K562 (cell line): ENCODE measurements around the gene PRKAG1. TPM values are rescaled to one million over a fixed set of nuclear protein-coding genes. Genes with fewer than 3 reads are reported as not detected.

Source experiments
- ATAC-seq: fragments of 200-7000 bp; cut with Tn5 transposase; 3 replicates; pipeline ENCODE4 v1.9.1; 2020; ENCODE audit warnings: moderate library complexity
- BruUV-seq: library from RNA; stranded (reverse); fragments of 400-500 nt; replicated peaks from 2 replicates; lab custom pipeline; 2021; lab: Mats Ljungman, UMichigan
- CTCF ChIA-PET: fragments of 300-600 bp; formaldehyde crosslinking; extraction: SDS; loops from one replicate; lab custom pipeline; 2021; ENCODE audit warnings: low intra/inter-chr PET ratio; lab: Yijun Ruan, JAX
- POLR2A ChIA-PET: fragments of 300-600, 350-650 bp; sonication (Branson Sonifier 250); formaldehyde crosslinking; extraction: SDS; loops from one replicate; lab custom pipeline; 2021; ENCODE audit warnings: antibody characterized with exemption, inconsistent platforms; lab: Yijun Ruan, JAX
- DNase-seq, 4 experiments: peaks; one replicate each; pipeline versions ENCODE4 v3.0.0 to v3.0.0-alpha.2; 2011 to 2018; ENCODE audit warnings: low spot score in 3 of 4, mixed read lengths in 3 of 4; ENCODE audit errors: extremely low read depth in 1 of 4
- FAIRE-seq: peaks from 2 replicates; lab custom pipeline; 2011; peaks lifted over from hg19 to GRCh38; lab: Jason Lieb, UNC
- H2AFZ ChIP-seq: 2 replicates; pipeline ENCODE4 v1.6.0; 2011; ENCODE audit warnings: low read depth, low read length, control low read depth, inconsistent platforms
- H3K27ac ChIP-seq: fragments of 200-600 bp; 3 replicates; pipeline ENCODE4 v1.8.0; 2011; ENCODE audit warnings: low read depth, mild to moderate bottlenecking, control low read depth, inconsistent platforms, low read length, moderate library complexity, mixed read lengths; ENCODE audit errors: extremely low read depth
- H3K27me3 ChIP-seq, 2 experiments: fragments of 300-600 bp in 1 of 2; 2 replicates in 1 of 2; 3 replicates in 1 of 2; pipeline versions ENCODE4 v1.6.0 to v1.8.0; 2011; ENCODE audit warnings: inconsistent platforms in 2 of 2, low read length in 2 of 2, mild to moderate bottlenecking in 1 of 2, mixed read lengths in 1 of 2, moderate library complexity in 1 of 2; ENCODE audit not compliant: control insufficient read depth in 2 of 2, insufficient read depth in 2 of 2
- H3K36me3 ChIP-seq: fragments of 300-600 bp; 3 replicates; pipeline ENCODE4 v1.8.0; 2011; ENCODE audit warnings: mild to moderate bottlenecking, low read length, inconsistent platforms; ENCODE audit not compliant: control insufficient read depth, insufficient read depth
- H3K4me1 ChIP-seq, 2 experiments: fragments of 200-600 bp in 1 of 2; replicated peaks in 1 of 2; 2 replicates in 1 of 2; 3 replicates in 1 of 2; pipeline versions ENCODE4 v1.5.1 to v1.8.0; 2011; ENCODE audit warnings: inconsistent platforms in 2 of 2, low read length in 2 of 2, mild to moderate bottlenecking in 1 of 2, mixed read lengths in 1 of 2, moderate library complexity in 1 of 2; ENCODE audit not compliant: control insufficient read depth in 2 of 2, insufficient read depth in 2 of 2
- H3K4me2 ChIP-seq: 2 replicates; pipeline ENCODE4 v1.6.1; 2011; ENCODE audit warnings: low read length, control low read depth, inconsistent platforms, mixed read lengths; ENCODE audit not compliant: insufficient read depth
- H3K4me3 ChIP-seq: fragments of 200-600 bp; sonication (generic), shearing (Covaris generic); 2 replicates; pipeline ENCODE4 v1.5.1; 2016; ENCODE audit warnings: control low read depth, inconsistent platforms
- H3K79me2 ChIP-seq: fragments of 200-600 bp; 3 replicates; pipeline ENCODE4 v1.8.0; 2011; ENCODE audit warnings: low read length, inconsistent platforms; ENCODE audit not compliant: control insufficient read depth, insufficient read depth
- H3K9ac ChIP-seq, 2 experiments: 2 replicates each; pipeline versions ENCODE4 v1.6.0 to v1.6.1; 2011; ENCODE audit warnings: low read depth in 2 of 2, low read length in 2 of 2, control low read depth in 1 of 2, inconsistent platforms in 1 of 2, mild to moderate bottlenecking in 1 of 2, mixed read lengths in 1 of 2; ENCODE audit not compliant: insufficient read depth in 1 of 2
- H3K9me1 ChIP-seq: one replicate; pipeline ENCODE4 v1.6.0; 2011; ENCODE audit warnings: inconsistent platforms, mild to moderate bottlenecking, low read length, moderate library complexity; ENCODE audit not compliant: control insufficient read depth, insufficient read depth
- H3K9me3 ChIP-seq: replicated peaks from 2 replicates; pipeline ENCODE4 v1.5.1; 2011; ENCODE audit warnings: low read depth, low read length, inconsistent platforms; ENCODE audit not compliant: control insufficient read depth, insufficient read depth
- H4K20me1 ChIP-seq: replicated peaks from 2 replicates; pipeline ENCODE4 v1.6.1; 2011; ENCODE audit warnings: low read length, inconsistent platforms, mixed read lengths; ENCODE audit not compliant: control insufficient read depth, insufficient read depth
- SMAD4 ChIP-seq: fragments of 250-450 bp; sonication (Bioruptor Pico); conservative IDR thresholded peaks from 2 replicates; pipeline ENCODE4 v1.8.0; 2021; ENCODE audit warnings: inconsistent platforms, mild to moderate bottlenecking, moderate library complexity
- WGBS: fragments of 100-300 bp; shearing (Covaris generic); methylation state at CpG from one replicate; pipeline ENCODE4 v1.1.6; 2016; ENCODE audit warnings: low coverage, mixed read lengths; ENCODE audit not compliant: insufficient coverage; ENCODE audit errors: missing lambda C conversion rate; 5-methylcytosine and 5-hydroxymethylcytosine counted together
- in situ Hi-C: fragments of 300-500 bp; cut with MboI; formaldehyde crosslinking; loops from 4 replicates; pipeline ENCODE4 v1.15.0; 2018; ENCODE audit warnings: inconsistent platforms, mixed read lengths
- intact Hi-C: fragments of 100-400 bp; cut with micrococcal nuclease; formaldehyde crosslinking; loops from 2 replicates; pipeline ENCODE4 v1.14.2; 2022
- polyA plus RNA-seq, 8 experiments: library from polyadenylated mRNA; depleted of rRNA in 4 of 8; stranded (reverse) in 5 of 8; unstranded in 3 of 8; fragments of >200 nt; fragmentation: Nextera tagmentation in 2 of 8; fragmentation: Illumina TruSeq in 1 of 8; extraction: Ambion mirVana in 2 of 8; extraction: Trizol in 1 of 8; gene quantifications; 2 replicates each; pipeline versions ENCODE4 v1.2.1 to v1.2.3, GENCODE V29; 2011 to 2014; ENCODE audit warnings: inconsistent platforms in 1 of 8, missing spikeins in 1 of 8
- total RNA-seq, 7 experiments: library from RNA; depleted of rRNA in 6 of 7; stranded (reverse); fragments of >200 nt in 6 of 7; fragmentation: Illumina TruSeq in 2 of 7; extraction: Trizol in 2 of 7; gene quantifications; 2 replicates each; pipeline versions ENCODE4 v1.2.1 to v1.2.3, GENCODE V29; 2011 to 2021; ENCODE audit warnings: low replicate concordance in 1 of 7
- TF ChIP-seq, protein P1 (sequence below), 3 experiments: IDR thresholded peaks in 2 of 3; conservative IDR thresholded peaks in 1 of 3; 2 replicates each; pipeline ENCODE4 v1.5.1; 2011 to 2012; ENCODE audit warnings: low read length in 3 of 3, mild to moderate bottlenecking in 3 of 3, control low read depth in 2 of 3, improper control_type of control experiment in 1 of 3, inconsistent platforms in 1 of 3, low read depth in 1 of 3, mixed read lengths in 1 of 3, moderate library complexity in 1 of 3; ENCODE audit not compliant: insufficient read depth in 2 of 3

The PRKAG1 gene
- total and polyA plus RNA-seq, 9 of the 15 experiments (the other 6 are each of a cell fraction or from before 2014, with no cell fraction given): 51.1 to 126 (median 79.1) TPM

DNA sequence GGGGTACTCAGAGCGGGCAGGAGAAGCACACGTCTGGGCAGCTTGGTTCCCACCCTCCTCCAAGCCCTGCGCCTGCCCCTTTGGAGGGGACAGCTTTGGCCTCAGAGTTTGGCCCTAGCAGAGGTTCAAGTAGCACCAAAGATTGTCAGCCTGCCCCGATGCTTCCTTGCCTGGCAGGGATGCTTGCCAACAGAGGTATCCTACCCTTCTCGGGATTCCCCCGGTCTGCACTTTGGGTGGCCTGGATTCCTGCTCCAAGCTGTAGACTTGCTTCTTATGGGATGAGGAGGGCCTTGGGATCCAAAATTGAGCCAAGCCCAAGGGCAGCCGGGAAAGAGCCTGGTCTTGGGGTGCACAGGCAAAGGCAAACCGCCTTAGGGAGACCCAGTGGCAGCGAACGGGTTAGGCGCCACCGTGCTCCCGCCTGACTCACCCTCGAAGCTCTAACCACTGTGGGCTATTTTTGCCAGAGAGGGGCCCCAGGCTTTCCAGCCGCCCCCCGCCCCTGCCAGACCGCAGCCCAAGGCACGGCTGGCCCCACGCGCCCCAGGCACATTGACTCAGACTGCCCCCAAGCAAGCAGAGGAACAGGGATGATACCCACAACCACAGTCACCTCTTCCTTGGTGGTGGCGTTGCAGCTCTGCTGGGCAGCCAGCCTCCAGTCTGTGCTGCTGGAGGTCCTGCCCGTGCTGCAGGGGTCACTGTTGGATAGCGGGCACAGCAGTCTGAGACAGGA is 46.2 kb downstream of the PRKAG1 start:
- Histone ChIP-seq H4K20me1 (no peaks in the 10 kb centered on the region; the same call in 1 of the 2 replicates), H2AFZ (peak overlapping the region; percentile 93; the same call in 1 of the 2 replicates), H3K4me2 (0 out of 2 replicates have a peak overlapping the region, but pooled peaks have one; percentile 83), H3K4me3 (no peak overlapping the region), H3K9me1 (no peaks in the 10 kb centered on the region), H3K36me3 (no peaks in the 10 kb centered on the region)
- intact Hi-C loops: loop anchor here (10.0 kb wide), 1 partner anchor 372 kb away; the partner anchor contains the start of gene DNAJC22
- no peak for FAIRE-seq
- POLR2A ChIA-PET: interaction anchor here (0.6 to 0.7 kb wide), 3 partner anchors 10 to 68 kb away, joined by 3 read pairs; a partner anchor contains a TSS
- in situ Hi-C loops: no loop called here
- DNase-seq: no peak
- TF ChIP-seq, protein P1, sequence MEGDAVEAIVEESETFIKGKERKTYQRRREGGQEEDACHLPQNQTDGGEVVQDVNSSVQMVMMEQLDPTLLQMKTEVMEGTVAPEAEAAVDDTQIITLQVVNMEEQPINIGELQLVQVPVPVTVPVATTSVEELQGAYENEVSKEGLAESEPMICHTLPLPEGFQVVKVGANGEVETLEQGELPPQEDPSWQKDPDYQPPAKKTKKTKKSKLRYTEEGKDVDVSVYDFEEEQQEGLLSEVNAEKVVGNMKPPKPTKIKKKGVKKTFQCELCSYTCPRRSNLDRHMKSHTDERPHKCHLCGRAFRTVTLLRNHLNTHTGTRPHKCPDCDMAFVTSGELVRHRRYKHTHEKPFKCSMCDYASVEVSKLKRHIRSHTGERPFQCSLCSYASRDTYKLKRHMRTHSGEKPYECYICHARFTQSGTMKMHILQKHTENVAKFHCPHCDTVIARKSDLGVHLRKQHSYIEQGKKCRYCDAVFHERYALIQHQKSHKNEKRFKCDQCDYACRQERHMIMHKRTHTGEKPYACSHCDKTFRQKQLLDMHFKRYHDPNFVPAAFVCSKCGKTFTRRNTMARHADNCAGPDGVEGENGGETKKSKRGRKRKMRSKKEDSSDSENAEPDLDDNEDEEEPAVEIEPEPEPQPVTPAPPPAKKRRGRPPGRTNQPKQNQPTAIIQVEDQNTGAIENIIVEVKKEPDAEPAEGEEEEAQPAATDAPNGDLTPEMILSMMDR (IDR thresholded peaks at IDR 0.05 in 2 of 3, conservative IDR thresholded peaks at IDR 0.05 in 1 of 3; ENCODE audit: insufficient read depth in 2 of 3, low read depth in 1 of 3, low read length in 3 of 3): peak; percentile 6 to 29 (median 24); a peak in 2 of 6 replicates
- TF ChIP-seq SMAD4 (CRISPR knock-in tag): no peak
- TF ChIP-seq, all 486 proteins: peak for 1
- Histone ChIP-seq H3K27me3 (peaks cover 0 to 5% of the 10 kb centered on the region in 2 experiments; a peak in 1 of 5 replicates), H3K79me2 (no peaks in the 10 kb centered on the region), H3K4me1 (peaks cover 10 to 45% of the 10 kb centered on the region in 2 experiments; a peak in 4 of 5 replicates), H3K27ac (no peak overlapping the region; the same call in 2 of the 3 replicates), H3K9me3 (no peaks in the 10 kb centered on the region), H3K9ac (no peak overlapping the region)
- ATAC-seq: no peak
- WGBS: 48% methylated on average over 22 of the region's 23 CpGs
- no TSS peak for BruUV-seq
- CTCF ChIA-PET: interaction anchor here (0.5 kb wide), 1 partner anchor 39 kb away, joined by 4 read pairs; no protein-coding TSS in a partner anchor
